ENCODE measurements around the gene PTS.

PTS gene

DNA sequence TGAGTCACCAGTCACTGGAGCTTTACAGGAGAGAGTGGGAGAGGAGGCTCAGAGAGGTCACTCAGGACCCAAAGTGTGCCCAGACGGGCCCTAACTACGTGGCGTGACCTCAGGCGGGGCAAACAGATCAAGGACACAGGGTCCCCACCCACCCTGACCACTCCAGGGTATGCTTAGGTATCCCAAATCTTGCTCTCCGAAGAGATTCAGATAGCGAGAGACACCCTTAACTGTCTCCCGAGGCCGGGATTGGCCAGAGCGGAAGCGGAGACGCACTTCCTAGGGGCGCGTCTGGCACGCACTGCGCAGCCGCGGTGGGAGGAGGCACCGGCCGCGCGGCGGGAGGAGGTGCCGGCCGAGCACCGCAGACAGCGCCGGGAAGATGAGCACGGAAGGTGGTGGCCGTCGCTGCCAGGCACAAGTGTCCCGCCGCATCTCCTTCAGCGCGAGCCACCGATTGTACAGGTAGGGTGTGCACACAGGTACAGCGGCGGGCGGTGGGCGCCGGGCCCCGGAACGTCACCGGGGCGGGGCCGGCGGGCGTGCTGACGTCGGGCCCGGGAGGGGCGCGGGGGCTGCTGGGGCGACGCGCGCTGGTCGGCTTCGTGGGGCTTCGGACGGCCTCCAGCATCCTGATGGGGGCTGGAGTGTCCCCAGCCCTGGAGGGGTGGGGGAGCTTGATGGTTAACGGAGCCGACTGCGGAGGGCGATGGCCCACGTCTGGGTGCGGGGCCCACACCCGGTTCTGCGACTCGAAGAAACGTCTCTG lies at the start of gene PTS:
PTS (plus strand) TSS at position 367 of the 769 bp plus-strand sequence; CDS start at position 383, 16 bp downstream.
- peak within 1 kb of the TSS; percentile 90 for H3K4me3 ChIP-seq (ENCODE audit: low read length)
- peak; percentile 86 for DNase-seq (ENCODE audit: low read depth)
- TF ChIP-seq, protein P1, sequence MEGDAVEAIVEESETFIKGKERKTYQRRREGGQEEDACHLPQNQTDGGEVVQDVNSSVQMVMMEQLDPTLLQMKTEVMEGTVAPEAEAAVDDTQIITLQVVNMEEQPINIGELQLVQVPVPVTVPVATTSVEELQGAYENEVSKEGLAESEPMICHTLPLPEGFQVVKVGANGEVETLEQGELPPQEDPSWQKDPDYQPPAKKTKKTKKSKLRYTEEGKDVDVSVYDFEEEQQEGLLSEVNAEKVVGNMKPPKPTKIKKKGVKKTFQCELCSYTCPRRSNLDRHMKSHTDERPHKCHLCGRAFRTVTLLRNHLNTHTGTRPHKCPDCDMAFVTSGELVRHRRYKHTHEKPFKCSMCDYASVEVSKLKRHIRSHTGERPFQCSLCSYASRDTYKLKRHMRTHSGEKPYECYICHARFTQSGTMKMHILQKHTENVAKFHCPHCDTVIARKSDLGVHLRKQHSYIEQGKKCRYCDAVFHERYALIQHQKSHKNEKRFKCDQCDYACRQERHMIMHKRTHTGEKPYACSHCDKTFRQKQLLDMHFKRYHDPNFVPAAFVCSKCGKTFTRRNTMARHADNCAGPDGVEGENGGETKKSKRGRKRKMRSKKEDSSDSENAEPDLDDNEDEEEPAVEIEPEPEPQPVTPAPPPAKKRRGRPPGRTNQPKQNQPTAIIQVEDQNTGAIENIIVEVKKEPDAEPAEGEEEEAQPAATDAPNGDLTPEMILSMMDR (conservative IDR thresholded peaks at IDR 0.05; ENCODE audit: low read length): 0 out of 2 replicates have a peak, but pooled peaks have one; percentile 7

DNA sequence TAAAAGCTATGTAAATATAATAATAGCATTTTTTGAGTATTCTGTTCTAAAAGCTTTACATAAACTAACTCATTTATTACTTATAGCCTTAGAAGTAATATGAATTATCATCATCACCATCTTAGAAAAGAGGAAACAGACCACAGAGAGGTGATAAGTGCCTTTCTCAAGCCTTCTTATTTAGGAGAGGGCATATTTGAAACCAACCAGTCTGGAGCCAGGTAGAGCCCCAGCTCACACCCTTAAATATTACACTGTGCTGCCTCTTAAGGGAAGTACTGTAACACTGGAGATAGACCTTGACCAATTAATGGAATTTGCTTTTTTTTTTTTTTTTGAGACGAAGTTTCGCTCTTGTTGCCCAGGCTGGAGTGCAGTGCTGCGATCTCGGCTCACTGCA lies 48.6 kb upstream of the PTS start:
- DNase-seq (ENCODE audit: low read depth): no peak
- TF ChIP-seq, protein P1 (conservative IDR thresholded peaks at IDR 0.05; ENCODE audit: low read length): no peak

DNA sequence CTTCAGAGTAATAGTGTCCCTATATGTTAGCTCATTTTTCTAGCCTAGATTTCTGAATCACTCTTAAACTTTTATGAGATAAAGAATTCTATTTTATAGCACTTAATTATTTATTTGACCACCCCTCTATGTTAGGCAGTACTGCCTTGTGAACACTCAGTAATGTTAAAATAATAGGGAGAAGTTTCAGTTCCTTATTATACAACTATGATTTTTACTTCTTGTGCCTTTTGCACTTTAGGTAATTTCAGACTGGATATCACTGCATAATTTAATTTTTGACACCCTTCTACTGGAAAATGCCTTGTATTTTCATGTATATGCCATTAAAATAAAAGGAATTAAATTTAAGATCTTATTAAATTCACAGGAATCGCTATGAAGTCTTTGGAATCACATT lies 47.8 kb upstream of the PTS start:
- H3K4me3 ChIP-seq (ENCODE audit: low read length): no peak overlapping the region
- TF ChIP-seq, protein P1 (conservative IDR thresholded peaks at IDR 0.05; ENCODE audit: low read length): no peak
- no peak for DNase-seq (ENCODE audit: low read depth)

More for the DNA sequence above, 48.6 kb upstream of the PTS start:
- H3K4me3 ChIP-seq (ENCODE audit: low read length): no peak overlapping the region

GRCh38 chr11:112178936-112179335 lies 47.3 kb upstream of the PTS start:
- no peak for DNase-seq (ENCODE audit: low read depth)
- TF ChIP-seq, protein P1 (conservative IDR thresholded peaks at IDR 0.05; ENCODE audit: low read length): no peak
- H3K4me3 ChIP-seq (ENCODE audit: low read length): no peak overlapping the region

- H3K4me3 ChIP-seq (ENCODE audit: low read length): no peak overlapping the region
- no peak for DNase-seq (ENCODE audit: low read depth)
- TF ChIP-seq, protein P1 (conservative IDR thresholded peaks at IDR 0.05; ENCODE audit: low read length): no peak
Measured at GRCh38 chr11:112179601-112180000, 46.6 kb upstream of the PTS start.

- TF ChIP-seq, protein P1 (conservative IDR thresholded peaks at IDR 0.05; ENCODE audit: low read length): no peak
- DNase-seq (ENCODE audit: low read depth): no peak
- H3K4me3 ChIP-seq (ENCODE audit: low read length): no peak overlapping the region
Measured at GRCh38 chr11:112182867-112183266, 43.4 kb upstream of the PTS start.

DNA sequence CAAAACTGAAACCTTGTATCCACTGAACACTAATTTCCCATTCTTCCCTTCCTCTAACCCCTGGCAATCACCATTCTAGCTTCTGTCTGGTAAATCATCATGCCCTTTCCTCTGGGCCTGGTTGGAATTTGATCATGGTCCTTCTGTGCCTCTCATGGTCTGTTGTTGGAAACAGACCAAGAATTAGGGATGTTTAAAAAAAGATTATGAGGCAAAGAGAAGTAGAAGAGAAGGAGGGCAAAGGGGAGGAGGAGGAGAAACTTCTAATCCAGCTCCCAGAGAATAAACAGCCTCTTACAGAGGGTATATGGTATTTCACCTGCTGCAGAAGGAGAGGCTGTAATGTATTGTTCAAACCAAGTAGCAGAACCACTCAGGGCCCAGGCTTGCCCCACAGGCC lies 40.3 kb upstream of the PTS start:
- H3K4me3 ChIP-seq (ENCODE audit: low read length): no peak overlapping the region
- TF ChIP-seq, protein P1 (conservative IDR thresholded peaks at IDR 0.05; ENCODE audit: low read length): no peak
- DNase-seq (ENCODE audit: low read depth): no peak
